ENCODE measurements around the gene ASMTL.

- no peak for TF ChIP-seq EZH2phosphoT487 (IDR thresholded peaks at IDR 0.05; ENCODE audit: insufficient read depth, low read depth)
- no peak for TF ChIP-seq EZH2 (IDR thresholded peaks at IDR 0.05; ENCODE audit: insufficient read depth, poor library complexity, severe bottlenecking)
Observed at GRCh38 chrX:1403228-1403627, 49.5 kb downstream of the ASMTL start.
